Esophagus squamous epithelium (tissue), 5 donors: ENCODE data around the gene ZNF708. TPM values are rescaled to one million over a fixed set of nuclear protein-coding genes. Genes with fewer than 3 reads are reported as not detected.
"Not testable (repeated sequence)": the region's sequence is repeated elsewhere in the genome, so short reads cannot be mapped to it uniquely, and the experiment has no call there.

Source experiments
- DNase-seq: peaks from one replicate; lab custom pipeline; 2025; lab: John Stamatoyannopoulos, UW
- H3K27ac ChIP-seq, 4 donors: fragments of 200-600 bp; sonication (generic); one replicate each; pipeline ENCODE4 v1.5.1; 2016 to 2019; ENCODE audit warnings: mild to moderate bottlenecking in 1 of 4
- H3K27me3 ChIP-seq, 4 donors: fragments of 200-600 bp; sonication (generic); 1 replicate in 3 of 4; 2 replicates in 1 of 4; pipeline versions ENCODE4 v1.5.1 to v1.6.0; 2017 to 2021; ENCODE audit warnings: antibody characterized with exemption in 1 of 4
- H3K36me3 ChIP-seq, 3 donors: fragments of 200-600 bp; sonication (generic); one replicate each; pipeline ENCODE4 v1.5.1; 2016 to 2019
- H3K4me1 ChIP-seq, 3 donors: fragments of 200-600 bp; sonication (generic); one replicate each; pipeline ENCODE4 v1.5.1; 2017 to 2019
- H3K4me3 ChIP-seq, 4 donors: fragments of 200-600 bp; sonication (generic); 1 replicate in 3 of 4; 2 replicates in 1 of 4; pipeline ENCODE4 v1.5.1; 2016 to 2019; ENCODE audit warnings: mild to moderate bottlenecking in 2 of 4, moderate library complexity in 1 of 4
- H3K9me3 ChIP-seq, 3 donors: fragments of 200-600 bp; sonication (generic); one replicate each; pipeline ENCODE4 v1.5.1; 2016 to 2019
- CTCF ChIP-seq, 6 experiments: fragments of 450-650 bp in 4 of 6; fragments of 200-600 bp in 2 of 6; sonication (generic) in 2 of 6; IDR thresholded peaks; one replicate each; pipeline ENCODE4 v1.5.1; 2016 to 2019; ENCODE audit warnings: antibody characterized with exemption in 6 of 6, mild to moderate bottlenecking in 4 of 6, moderate library complexity in 4 of 6
- POLR2A ChIP-seq, 4 donors: fragments of 450-650 bp; IDR thresholded peaks; one replicate each; pipeline ENCODE4 v1.6.1; 2017; ENCODE audit warnings: antibody characterized with exemption in 4 of 4, mild to moderate bottlenecking in 4 of 4, moderate library complexity in 3 of 4
- WGBS, 2 donors: methylation state at CpG; one replicate each; pipeline ENCODE4 v1.1.5; 2018; 5-methylcytosine and 5-hydroxymethylcytosine counted together
- intact Hi-C: fragments of 100-400 bp; cut with DNase I; formaldehyde crosslinking; loops from one replicate; pipeline ENCODE4 v1.15.0; 2022
- total RNA-seq, 4 donors: library from RNA; depleted of rRNA; stranded (reverse); fragments of >200 nt; gene quantifications; one replicate each; pipeline ENCODE4 v1.1.0, GENCODE V29; 2016
- donor health status: DM: yes; HTN: yes; CAD: no.

ZNF708 gene
- total RNA-seq, 4 donors from 2014 or later: 3.0 to 8.6 (median 4.2) TPM

GRCh38 chr19:21321996-21322395 lies 7.2 kb downstream of the ZNF708 start:
- H3K9me3 ChIP-seq: peaks cover 0 to 43% (median 0%) of the 10 kb centered on the region in 3 donors
- DNase-seq: no peak
- peak overlapping the region in 2 of 4 donors; percentile 10 to 33 for H3K27ac ChIP-seq
- no peaks in the 10 kb centered on the region for H3K27me3 ChIP-seq
- WGBS, 2 donors: 73 to 80% methylated on average over 4 of the region's 4 CpGs
- H3K36me3 ChIP-seq: peaks cover 0 to 81% (median 0%) of the 10 kb centered on the region in 3 donors
- TF ChIP-seq POLR2A (IDR thresholded peaks at IDR 0.05) (no peak), CTCF (IDR thresholded peaks at IDR 0.05) (no peak)
- intact Hi-C loops: no loop called here
- H3K4me1 ChIP-seq: peaks cover 0 to 15% (median 10%) of the 10 kb centered on the region in 3 donors
- no peak overlapping the region for H3K4me3 ChIP-seq

DNA sequence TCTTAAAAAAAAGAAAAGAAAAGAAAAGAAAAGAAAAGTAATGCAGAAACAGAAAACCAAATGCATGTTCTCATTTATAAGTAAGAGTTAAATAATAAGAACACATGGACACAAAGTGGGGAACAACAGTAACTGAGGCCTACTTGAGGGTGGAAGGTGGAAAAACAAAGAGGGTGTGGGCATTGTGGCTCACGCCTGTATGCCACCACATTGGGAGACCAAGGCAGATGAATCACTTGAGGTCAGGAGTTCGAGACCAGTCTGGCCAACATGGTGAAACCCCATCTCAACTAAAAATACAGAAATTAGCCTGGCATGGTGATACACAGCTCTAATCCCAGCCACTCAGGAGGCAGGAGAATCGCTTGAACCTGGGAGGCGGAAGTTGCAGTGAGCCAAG lies 8.1 kb downstream of the ZNF708 start:
- WGBS, 2 donors: 67 to 73% methylated on average over 3 to 4 of the region's 4 CpGs
- Histone ChIP-seq H3K4me3 (no peak overlapping the region), H3K36me3 (peaks cover 0 to 81% (median 0%) of the 10 kb centered on the region in 3 donors), H3K27ac (no peak overlapping the region), H3K27me3 (no peaks in the 10 kb centered on the region), H3K9me3 (peaks cover 0 to 43% (median 0%) of the 10 kb centered on the region in 3 donors), H3K4me1 (peaks cover 0 to 15% (median 10%) of the 10 kb centered on the region in 3 donors)
- intact Hi-C loops: no loop called here
- DNase-seq: no peak
- TF ChIP-seq POLR2A (IDR thresholded peaks at IDR 0.05): no peak
- no peak for TF ChIP-seq CTCF (IDR thresholded peaks at IDR 0.05)

GRCh38 chr19:21317821-21318220 lies 11.4 kb downstream of the ZNF708 start:
- H3K4me1 ChIP-seq: peaks cover 0 to 15% (median 10%) of the 10 kb centered on the region in 3 donors
- H3K36me3 ChIP-seq: peaks cover 0 to 65% (median 0%) of the 10 kb centered on the region in 3 donors
- 57 to 67% methylated on average over 1 of the region's 1 CpG for WGBS, 2 donors
- peaks cover 0 to 43% (median 0%) of the 10 kb centered on the region in 3 donors for H3K9me3 ChIP-seq
- no peak for TF ChIP-seq CTCF (IDR thresholded peaks at IDR 0.05)
- H3K27me3 ChIP-seq: no peaks in the 10 kb centered on the region
- intact Hi-C loops: no loop called here
- DNase-seq: no peak
- H3K4me3 ChIP-seq: no peak overlapping the region
- no peak overlapping the region for H3K27ac ChIP-seq

- peaks cover 0 to 48% (median 0%) of the 10 kb centered on the region in 3 donors for H3K9me3 ChIP-seq
- no peak overlapping the region for H3K27ac ChIP-seq
- peaks cover 0 to 70% (median 0%) of the 10 kb centered on the region in 3 donors for H3K36me3 ChIP-seq
- H3K4me1 ChIP-seq: peaks cover 0 to 4% (median 0%) of the 10 kb centered on the region in 3 donors
- TF ChIP-seq CTCF (IDR thresholded peaks at IDR 0.05): no peak
- no peak for TF ChIP-seq POLR2A (IDR thresholded peaks at IDR 0.05)
- intact Hi-C loops: no loop called here
- DNase-seq: no peak
- H3K27me3 ChIP-seq: no peaks in the 10 kb centered on the region
- no peak overlapping the region for H3K4me3 ChIP-seq
- WGBS, 2 donors: 63 to 93% methylated on average over 1 of the region's 1 CpG
Measured at GRCh38 chr19:21314676-21315075, 14.5 kb downstream of the ZNF708 start.

GRCh38 chr19:21312807-21313206 lies 16.4 kb downstream of the ZNF708 start:
- 96 to 100% methylated on average over 2 of the region's 2 CpGs for WGBS, 2 donors

More at GRCh38 chr19:21312807-21313206, 16.4 kb downstream of the ZNF708 start:
- H3K36me3 ChIP-seq: peaks cover 0 to 72% (median 0%) of the 10 kb centered on the region in 3 donors
- peaks cover 0 to 33% (median 0%) of the 10 kb centered on the region in 3 donors for H3K9me3 ChIP-seq
- H3K27me3 ChIP-seq, H3K4me3 ChIP-seq, H3K4me1 ChIP-seq, H3K27ac ChIP-seq, intact Hi-C loops, DNase-seq: not testable (repeated sequence)
